Fibroblast of skin of left quadriceps (primary cell): ENCODE data around the gene ABLIM2.

ENCODE experiments used
- DNase-seq, 2 experiments: peaks; one replicate each; pipeline ENCODE4 v3.0.0-alpha.2; 2013; ENCODE audit warnings: low read depth in 2 of 2

The ABLIM2 gene

DNA sequence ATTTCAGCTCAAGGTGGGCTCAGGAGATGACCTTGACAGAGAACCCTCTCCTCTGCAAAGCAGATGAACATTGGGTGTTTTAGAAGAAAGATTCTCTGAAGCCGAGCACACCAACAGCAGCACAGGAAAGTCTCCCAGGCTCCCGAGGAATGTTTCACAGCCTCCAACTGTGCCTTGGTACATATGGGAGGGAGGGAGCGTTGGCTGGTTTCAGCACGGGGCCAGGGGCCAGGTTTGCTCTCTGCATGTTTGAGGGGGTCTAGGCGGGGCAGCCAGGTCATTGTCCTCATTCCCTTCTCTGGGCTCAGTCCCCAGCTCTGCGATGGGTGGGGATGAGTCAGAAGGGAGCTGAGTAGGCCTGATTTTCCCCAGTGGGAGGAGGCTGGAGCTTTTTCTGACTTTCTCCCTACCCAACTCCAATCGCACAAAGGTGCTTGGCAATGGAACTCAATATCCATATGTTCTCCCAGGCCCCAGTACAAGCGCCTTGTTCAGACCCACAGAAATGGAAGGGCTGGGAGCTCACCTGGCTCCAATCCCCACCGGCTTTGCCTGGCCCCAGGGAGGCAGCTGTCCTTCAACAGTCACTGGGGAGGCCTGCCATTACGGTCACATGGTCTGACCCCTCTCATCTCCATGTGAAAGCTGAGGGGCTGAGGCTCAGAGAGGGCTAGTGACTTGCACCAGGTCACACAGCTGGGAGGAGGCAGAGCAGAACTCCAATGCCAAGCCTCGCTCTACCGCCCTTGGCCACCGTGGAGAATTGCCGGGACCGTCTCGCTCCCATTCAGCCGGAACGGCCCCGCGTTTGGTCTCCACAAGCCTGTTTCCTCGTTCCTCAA is 110.6 kb downstream of the ABLIM2 start:
- DNase-seq: no peak

DNA sequence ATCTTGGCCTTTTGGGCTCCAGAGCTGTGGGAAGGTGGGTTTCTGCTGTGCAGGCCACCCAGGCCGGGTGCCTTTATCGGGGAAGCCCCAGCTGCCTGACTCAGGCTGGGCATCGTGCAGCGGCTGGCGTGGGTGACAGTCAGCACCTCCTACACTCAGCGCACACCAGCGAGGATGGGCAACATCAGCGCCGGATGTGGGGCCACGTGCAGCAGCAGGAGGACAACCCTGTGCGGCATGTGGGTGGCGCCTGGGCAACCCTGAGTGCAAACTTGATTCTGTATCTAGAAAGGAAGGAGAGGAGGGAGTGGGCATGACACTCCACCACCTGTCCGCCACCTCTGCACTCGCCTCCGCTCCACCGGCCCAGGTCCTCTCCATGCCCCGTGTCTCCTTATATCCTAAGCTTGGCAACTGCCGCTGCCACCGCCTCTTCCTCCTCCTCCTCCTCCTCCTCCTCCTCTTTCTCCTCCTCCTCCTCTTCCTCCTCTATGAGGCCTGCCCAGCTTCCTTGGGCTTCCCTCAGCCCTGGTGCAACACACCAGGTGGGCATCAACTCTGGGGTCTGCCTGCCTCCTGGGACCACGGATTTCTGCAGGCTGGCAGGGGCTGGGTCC is 111.6 kb downstream of the ABLIM2 start:
- DNase-seq: no peak

GRCh38 chr4:8045909-8046308 is 112.7 kb downstream of the ABLIM2 start:
- no peak for DNase-seq

GRCh38 chr4:8044699-8045098 is 113.9 kb downstream of the ABLIM2 start:
- DNase-seq: no peak

GRCh38 chr4:8044244-8044643 is 114.4 kb downstream of the ABLIM2 start:
- no peak for DNase-seq

DNA sequence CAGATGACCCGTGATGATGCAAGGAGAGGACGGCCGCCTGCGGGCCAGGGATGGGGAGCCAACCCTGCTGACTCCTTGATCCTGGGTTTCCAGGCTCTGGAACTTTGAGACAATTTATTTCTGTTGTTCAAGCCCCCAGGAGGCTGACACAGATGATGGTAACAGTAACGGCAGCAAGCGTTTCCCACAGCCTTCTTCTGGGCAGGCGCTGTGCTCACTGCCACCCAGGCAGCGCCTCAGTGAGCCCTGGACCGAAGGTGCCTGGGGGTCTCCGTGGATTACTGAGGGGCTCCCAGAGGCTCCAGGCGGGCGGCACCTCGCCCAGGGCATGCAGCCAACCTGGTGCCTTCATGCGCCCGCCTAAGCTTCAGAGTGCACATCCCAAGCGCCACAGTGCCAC is 115.0 kb downstream of the ABLIM2 start:
- DNase-seq: no peak

DNA sequence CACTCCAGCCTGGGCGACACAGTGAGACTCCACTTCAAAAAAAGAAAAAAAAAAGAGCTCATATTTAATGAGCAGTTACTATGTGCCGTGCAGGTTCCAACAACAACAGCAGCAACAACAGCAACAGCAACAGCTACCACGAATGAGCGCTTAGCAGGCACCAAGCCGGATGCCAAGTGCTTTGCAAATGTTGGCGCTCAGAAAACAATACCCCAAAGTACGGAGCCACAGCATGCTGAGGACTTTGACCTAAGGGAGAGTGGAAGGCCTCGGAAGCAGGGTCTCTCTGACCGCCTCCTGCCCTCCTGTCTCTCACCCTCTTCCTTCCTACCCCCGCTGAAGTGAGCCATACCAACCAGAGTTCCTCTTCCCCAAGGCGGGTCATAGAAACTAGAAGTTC is 116.7 kb downstream of the ABLIM2 start:
- no peak for DNase-seq

DNA sequence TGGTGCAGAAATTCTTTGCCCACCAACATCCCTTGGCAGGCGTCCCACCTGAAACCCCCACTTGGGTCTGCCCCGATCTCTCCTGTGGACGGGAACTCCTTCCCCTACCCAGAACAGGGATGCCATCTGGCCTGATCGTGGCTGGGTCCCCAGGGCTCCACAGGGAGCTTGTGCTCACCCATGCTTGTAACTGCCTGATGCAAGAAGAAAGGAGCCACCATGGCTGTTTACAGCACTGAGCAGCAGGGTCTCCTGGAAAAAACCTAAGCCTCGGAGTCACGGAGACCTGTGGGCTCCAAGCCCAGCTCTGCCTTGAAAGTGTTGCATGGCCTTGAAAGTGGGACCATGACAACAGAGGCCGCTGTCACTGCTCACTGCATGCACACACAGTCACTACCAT is 117.4 kb downstream of the ABLIM2 start:
- no peak for DNase-seq

GRCh38 chr4:8040607-8041006 is 118.0 kb downstream of the ABLIM2 start:
- DNase-seq: no peak

DNA sequence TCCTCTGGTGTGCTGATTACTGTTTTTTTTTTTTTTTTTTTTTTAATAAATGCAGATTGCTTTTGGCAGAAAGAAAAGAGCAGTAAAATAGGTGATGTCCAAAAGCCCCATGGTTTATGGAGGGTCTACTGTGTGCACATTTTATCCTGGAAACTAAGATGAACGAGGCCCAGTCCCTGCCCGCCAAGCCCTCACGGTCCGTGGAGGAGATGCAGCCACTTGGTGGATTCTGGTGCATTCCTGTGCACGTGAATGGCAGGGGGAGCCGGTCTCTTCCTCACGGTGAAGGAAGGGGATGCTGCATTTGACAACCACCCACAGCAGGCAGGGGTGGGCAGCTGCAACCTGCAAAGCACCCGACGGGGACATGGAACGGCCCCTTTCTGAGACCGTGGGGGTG is 118.8 kb downstream of the ABLIM2 start:
- no peak for DNase-seq

DNA sequence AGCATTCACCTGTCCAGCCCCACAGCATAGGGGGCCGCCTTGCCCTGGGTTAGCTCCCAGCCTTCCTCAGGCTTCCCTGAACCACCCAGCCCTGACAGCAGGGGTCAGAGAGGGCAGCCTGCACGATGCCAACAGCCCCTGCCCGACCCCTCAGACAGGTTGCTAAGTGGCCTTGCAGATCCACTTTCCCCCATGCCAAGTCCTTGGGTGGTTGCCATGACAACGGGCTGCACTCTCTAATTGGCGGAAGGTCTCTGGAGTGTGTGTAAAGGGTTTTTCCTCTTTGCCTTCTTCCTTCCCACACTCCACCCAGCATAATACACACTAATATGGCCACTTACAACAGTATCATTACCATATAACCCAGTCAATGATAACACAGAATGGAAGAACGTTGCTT is 119.3 kb downstream of the ABLIM2 start:
- no peak for DNase-seq

- no peak for DNase-seq
Measured at GRCh38 chr4:8038719-8039251, 119.8 kb downstream of the ABLIM2 start.

- DNase-seq: no peak
Measured at GRCh38 chr4:8038083-8038482, 120.5 kb downstream of the ABLIM2 start.

- no peak for DNase-seq
Measured at GRCh38 chr4:8037150-8037769, 121.4 kb downstream of the ABLIM2 start.

- DNase-seq: no peak
Measured at GRCh38 chr4:8035371-8035780, 123.2 kb downstream of the ABLIM2 start.

GRCh38 chr4:8033829-8034528 is 124.6 kb downstream of the ABLIM2 start:
- DNase-seq: no peak

- DNase-seq: no peak
Measured at GRCh38 chr4:8033067-8033755, 125.4 kb downstream of the ABLIM2 start.

DNA sequence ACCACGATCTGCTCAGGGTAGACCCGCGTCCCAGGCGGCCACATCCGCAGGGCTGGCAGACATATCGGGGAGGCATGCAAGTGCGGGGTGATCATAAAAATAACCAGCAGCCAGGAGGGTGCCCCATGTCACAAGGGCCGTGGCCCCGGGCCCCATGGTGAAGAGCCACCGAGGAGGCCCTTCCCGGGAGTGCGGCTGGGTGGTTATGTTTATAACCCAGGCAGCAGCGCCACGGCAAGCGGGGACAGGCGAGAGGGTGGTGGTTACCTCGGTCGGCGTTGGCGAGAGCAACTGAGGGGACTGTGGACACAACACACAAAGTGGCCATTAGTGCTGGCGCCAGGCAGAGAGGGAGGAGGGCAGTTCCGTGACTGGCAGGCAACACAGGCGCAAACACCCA is 126.2 kb downstream of the ABLIM2 start:
- DNase-seq: no peak

GRCh38 chr4:8030121-8030781 is 128.4 kb downstream of the ABLIM2 start:
- no peak for DNase-seq

DNA sequence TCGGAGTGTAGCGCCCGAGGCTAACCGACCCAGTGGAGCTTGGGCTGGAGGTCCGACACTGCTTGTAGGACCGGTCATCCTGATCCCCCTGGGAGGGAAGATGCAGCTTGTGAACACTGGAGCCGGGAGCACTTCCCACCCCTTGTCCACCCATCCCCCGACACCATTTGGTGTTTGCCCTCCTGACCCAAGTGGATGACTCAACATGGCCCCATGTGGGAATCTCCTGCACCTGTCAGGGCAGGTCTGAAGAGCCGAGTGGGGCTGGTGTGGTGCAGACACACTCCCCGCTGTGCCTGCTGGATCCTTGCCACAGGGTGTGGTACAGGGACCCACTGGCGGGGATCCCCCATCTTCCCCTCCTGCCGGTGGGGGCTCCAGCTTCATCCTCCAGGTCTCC is 128.9 kb downstream of the ABLIM2 start:
- DNase-seq: no peak
